SU-DHL-6 (cell line): ENCODE results near the gene FCAMR.

Experiments used
- CTCF ChIP-seq: fragments of 200-600 bp; sonication (generic); IDR thresholded peaks from one replicate; pipeline ENCODE4 v1.5.1; 2017; ENCODE audit warnings: antibody characterized with exemption, mild to moderate bottlenecking, low read length, moderate library complexity; ENCODE audit not compliant: insufficient read depth, poor library complexity, severe bottlenecking
- EZH2phosphoT487 ChIP-seq: fragments of 200-600 bp; sonication (generic), shearing (Covaris generic); conservative IDR thresholded peaks from 2 replicates; pipeline ENCODE4 v1.6.1; 2018; ENCODE audit warnings: mild to moderate bottlenecking, antibody characterized with exemption, low read length, moderate library complexity, mixed read lengths

DNA sequence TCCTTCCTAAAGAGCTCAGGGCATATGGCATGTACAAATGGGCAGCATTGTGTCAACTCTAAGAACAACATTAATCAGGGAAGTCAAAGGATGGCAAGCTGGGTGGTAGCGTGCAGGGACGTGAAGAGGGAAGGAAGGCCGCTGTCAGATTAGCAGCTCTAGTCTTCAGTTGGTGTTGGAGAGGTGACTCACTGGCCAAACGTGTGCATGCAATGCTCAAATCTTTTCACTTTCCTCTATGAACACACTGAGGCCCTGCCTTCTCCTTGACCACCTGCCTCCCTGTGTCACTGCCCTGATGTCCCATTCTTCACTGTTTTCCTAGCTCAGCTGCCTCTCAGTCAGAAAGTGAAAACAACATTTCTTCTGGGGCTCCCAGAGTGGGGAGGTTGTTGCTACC lies 18.1 kb downstream of the FCAMR start:
- TF ChIP-seq CTCF (no peak), EZH2phosphoT487 (no peak)
